LNCAP (cell line): Measurements from ENCODE around the gene ZNF354B.

Experiments
- CTCF ChIP-seq: fragments of 450-650 bp; IDR thresholded peaks from 2 replicates; pipeline ENCODE4 v1.5.1; 2017; ENCODE audit warnings: mild to moderate bottlenecking

ZNF354B gene

DNA sequence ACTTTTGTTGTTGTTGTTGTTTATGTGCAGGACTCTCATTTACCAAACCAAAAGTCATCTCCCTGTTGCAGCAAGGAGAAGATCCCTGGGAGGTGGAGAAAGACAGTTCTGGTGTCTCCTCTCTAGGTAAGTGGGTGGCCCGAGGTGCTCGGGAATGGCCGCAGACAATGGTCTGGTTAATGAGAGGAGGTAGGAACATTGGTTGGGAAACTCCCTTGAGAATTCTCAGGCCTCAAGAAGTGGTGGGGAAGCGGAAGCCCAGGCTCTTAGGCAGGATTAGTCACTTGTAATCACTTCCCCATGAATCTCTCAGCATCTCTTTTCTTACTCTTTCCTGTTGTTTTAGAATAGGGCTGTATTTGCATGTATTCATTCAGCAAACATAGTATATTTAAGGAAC lies 7.2 kb downstream of the ZNF354B start:
- TF ChIP-seq CTCF: no peak

DNA sequence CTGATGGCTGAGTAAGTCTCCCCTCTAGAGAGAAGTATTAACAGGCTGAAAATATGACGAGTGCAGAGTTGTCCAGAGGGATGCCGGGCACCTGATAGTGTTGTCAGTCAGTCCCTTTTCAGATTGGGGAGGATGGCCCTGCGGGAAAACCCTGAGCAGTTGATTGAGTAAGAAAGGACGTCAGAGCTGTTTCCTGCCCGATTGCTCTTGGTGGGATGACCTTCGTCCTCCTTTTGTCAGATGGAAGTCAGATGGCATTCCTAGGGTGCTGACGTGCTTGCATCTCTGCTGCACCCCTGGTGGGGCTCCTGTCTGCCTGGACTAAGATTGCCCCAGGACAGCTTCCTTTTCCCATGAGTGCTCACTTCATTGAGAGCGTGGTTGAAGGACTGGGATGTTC lies 9.8 kb downstream of the ZNF354B start:
- no peak for TF ChIP-seq CTCF

GRCh38 chr5:178870411-178870810 lies 10.7 kb downstream of the ZNF354B start:
- no peak for TF ChIP-seq CTCF

- TF ChIP-seq CTCF: no peak
These were observed 12.5 kb downstream of the ZNF354B start for GRCh38 chr5:178872302-178872701.

DNA sequence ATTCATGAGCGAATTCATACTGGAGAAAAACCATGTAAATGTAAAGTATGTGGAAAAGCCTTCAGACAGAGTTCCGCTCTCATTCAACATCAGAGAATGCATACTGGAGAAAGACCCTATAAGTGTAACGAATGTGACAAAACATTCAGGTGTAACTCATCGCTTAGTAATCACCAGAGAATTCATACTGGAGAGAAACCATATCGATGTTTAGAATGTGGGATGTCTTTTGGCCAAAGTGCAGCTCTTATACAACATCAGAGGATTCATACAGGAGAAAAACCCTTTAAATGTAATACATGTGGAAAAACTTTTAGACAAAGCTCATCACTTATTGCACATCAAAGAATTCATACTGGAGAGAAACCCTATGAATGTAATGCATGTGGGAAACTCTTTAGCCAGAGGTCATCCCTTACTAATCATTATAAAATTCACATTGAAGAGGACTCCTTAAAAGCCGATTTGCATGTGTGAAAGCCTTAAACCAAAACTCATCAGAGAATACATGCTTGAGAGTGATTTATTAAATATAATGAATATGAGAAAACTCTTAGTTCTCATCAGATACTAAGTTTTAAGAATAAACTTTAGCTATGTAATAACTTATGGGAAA lies 24.2 kb downstream of the ZNF354B start:
- no peak for TF ChIP-seq CTCF

GRCh38 chr5:178895615-178896571 lies 36.1 kb downstream of the ZNF354B start, which contains the start of gene ZFP2:
ZFP2 (plus strand) TSS chr5:178895913; CDS start chr5:178931314, 35,401 bp downstream.
- TF ChIP-seq CTCF: no peak

DNA sequence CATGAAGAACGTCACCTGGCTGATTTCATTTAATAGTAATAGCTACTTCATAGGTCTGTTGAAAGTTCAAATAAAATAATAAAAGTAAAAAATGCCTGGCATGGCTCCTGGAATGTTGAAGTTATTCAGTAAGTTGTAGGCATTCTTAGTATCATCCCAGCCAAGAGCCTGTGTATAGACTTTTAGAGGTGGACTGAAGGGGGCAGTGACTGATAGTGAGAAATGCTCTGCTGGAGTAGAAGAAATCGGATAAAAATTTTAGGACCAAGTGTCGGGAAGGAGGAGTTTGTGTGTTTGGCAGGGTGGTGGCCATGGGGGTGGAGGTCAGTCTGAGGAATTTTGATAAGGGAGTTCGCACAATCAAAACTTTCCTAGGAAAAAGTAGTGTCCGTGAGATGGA lies 39.5 kb downstream of the ZNF354B start:
- no peak for TF ChIP-seq CTCF
